ENCODE data around the gene CEP104. TPM values are rescaled to one million over a fixed set of nuclear protein-coding genes. Genes with fewer than 3 reads are reported as not detected.

CEP104 gene
- total RNA-seq, 1 donor from 2014 or later: 43.8 TPM

- TF ChIP-seq CTCF (IDR thresholded peaks at IDR 0.05; ENCODE audit: unreplicated experiment): no peak
- Mint-ChIP-seq H3K4me1 (ENCODE audit: low read depth) (peaks cover 5% of the 10 kb centered on the region), H3K4me3 (ENCODE audit: low read depth) (peak overlapping the region; percentile 35), H3K9me3 (ENCODE audit: low read depth) (no peaks in the 10 kb centered on the region), H3K27me3 (peaks cover 14% of the 10 kb centered on the region), H3K27ac (no peak overlapping the region), H3K36me3 (ENCODE audit: insufficient read depth) (no peaks in the 10 kb centered on the region)
- DNase-seq (ENCODE audit: low spot score, unreplicated experiment): no peak
These were observed 86.8 kb downstream of the CEP104 start for GRCh38 chr1:3770047-3770765.

DNA sequence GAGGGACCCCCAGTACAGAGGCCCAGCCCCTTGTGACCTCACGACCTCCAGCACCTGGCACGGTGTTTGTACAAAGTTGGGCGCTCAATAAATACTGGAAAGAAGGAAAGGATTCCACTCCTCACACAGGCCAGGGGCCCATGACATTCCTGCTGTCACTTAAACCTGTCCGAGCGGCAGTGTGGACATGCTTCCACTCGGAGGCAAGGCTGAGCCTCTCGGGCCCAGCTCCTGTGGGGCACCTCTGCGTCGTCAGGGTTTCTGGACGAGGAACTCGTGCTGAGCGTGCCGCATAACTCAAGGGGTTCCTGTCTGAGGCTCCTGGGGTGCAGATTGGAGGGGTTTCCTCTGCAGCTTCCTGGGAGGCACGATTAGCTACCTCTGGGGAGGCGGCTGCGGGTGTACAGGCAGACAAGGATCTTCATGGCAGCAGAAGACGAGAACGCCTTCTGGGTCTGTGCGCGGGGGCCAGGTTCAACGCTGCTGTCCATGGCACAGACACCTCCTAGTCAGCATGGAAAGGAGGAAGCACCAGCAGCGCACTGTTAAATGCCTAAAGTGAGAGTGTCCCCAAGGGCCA, 88.1 kb downstream of the CEP104 start:
- Mint-ChIP-seq H3K27me3 (peaks cover 20% of the 10 kb centered on the region), H3K4me3 (ENCODE audit: low read depth) (no peak overlapping the region), H3K27ac (no peak overlapping the region), H3K4me1 (ENCODE audit: low read depth) (peaks cover 5% of the 10 kb centered on the region), H3K9me3 (ENCODE audit: low read depth) (no peaks in the 10 kb centered on the region), H3K36me3 (ENCODE audit: insufficient read depth) (no peaks in the 10 kb centered on the region)
- no peak for TF ChIP-seq CTCF (IDR thresholded peaks at IDR 0.05; ENCODE audit: unreplicated experiment)
- DNase-seq (ENCODE audit: low spot score, unreplicated experiment): no peak

GRCh38 chr1:3767328-3767925, 89.6 kb downstream of the CEP104 start:
- Mint-ChIP-seq H3K4me3 (ENCODE audit: low read depth) (no peak overlapping the region), H3K27me3 (peaks cover 20% of the 10 kb centered on the region)

DNA sequence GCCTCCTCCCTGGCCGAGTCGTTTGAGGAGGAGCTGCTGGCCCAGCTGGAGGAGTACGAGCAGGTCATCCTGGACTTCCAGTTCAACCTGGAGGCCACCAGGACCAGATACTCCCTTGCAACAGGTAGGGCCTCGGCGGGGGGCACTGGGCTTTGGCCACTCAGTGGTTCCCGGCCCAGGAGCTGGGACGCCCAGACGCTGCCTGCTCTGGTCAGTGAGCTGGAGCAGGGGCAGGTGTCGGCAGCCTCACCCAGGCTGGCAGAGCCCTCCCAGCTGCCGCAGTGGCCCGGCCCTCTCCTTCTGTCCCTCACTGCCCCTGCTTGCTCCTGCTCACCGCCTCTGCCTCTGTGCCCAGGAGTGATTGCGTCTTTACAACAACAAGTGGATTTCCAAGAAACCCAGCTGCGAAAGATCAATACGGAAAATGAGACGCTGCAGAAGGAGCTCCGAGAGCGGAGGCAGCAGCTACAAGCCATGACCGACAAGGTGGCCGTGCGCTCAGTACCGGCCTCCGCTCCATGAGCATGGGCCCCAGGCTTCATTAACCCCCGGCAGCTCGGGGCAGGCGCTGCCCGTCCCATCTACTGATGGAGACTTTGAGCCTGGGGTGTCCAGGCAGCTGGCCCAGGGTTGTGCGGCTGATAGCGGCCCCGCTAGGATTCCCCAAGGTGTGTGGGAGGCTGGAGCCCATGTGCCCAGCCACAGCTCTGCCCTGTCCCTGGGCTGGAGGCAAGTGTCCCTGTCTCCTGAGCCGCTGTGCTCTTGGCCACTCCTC, 93.5 kb downstream of the CEP104 start:
- peaks cover 35% of the 10 kb centered on the region for H3K27me3 Mint-ChIP-seq
- TF ChIP-seq CTCF (IDR thresholded peaks at IDR 0.05; ENCODE audit: unreplicated experiment): no peak
- no peak for DNase-seq (ENCODE audit: low spot score, unreplicated experiment)
- peaks cover 4% of the 10 kb centered on the region for H3K4me1 Mint-ChIP-seq (ENCODE audit: low read depth)
- H3K36me3 Mint-ChIP-seq (ENCODE audit: insufficient read depth): no peaks in the 10 kb centered on the region
- H3K4me3 Mint-ChIP-seq (ENCODE audit: low read depth): no peak overlapping the region
- no peak overlapping the region for H3K27ac Mint-ChIP-seq
- peaks cover 5% of the 10 kb centered on the region for H3K9me3 Mint-ChIP-seq (ENCODE audit: low read depth)

More at GRCh38 chr1:3767328-3767925, 89.6 kb downstream of the CEP104 start:
- H3K27ac Mint-ChIP-seq: no peak overlapping the region
- H3K36me3 Mint-ChIP-seq (ENCODE audit: insufficient read depth): no peaks in the 10 kb centered on the region
- no peak for DNase-seq (ENCODE audit: low spot score, unreplicated experiment)
- no peak for TF ChIP-seq CTCF (IDR thresholded peaks at IDR 0.05; ENCODE audit: unreplicated experiment)
- H3K9me3 Mint-ChIP-seq (ENCODE audit: low read depth): no peaks in the 10 kb centered on the region
- H3K4me1 Mint-ChIP-seq (ENCODE audit: low read depth): peaks cover 5% of the 10 kb centered on the region

GRCh38 chr1:3762873-3763228, 94.2 kb downstream of the CEP104 start:
- no peak overlapping the region for H3K27ac Mint-ChIP-seq
- peaks cover 35% of the 10 kb centered on the region for H3K27me3 Mint-ChIP-seq
- H3K4me3 Mint-ChIP-seq (ENCODE audit: low read depth): no peak overlapping the region
- no peak for DNase-seq (ENCODE audit: low spot score, unreplicated experiment)
- TF ChIP-seq CTCF (IDR thresholded peaks at IDR 0.05; ENCODE audit: unreplicated experiment): no peak
- H3K36me3 Mint-ChIP-seq (ENCODE audit: insufficient read depth): no peaks in the 10 kb centered on the region
- H3K4me1 Mint-ChIP-seq (ENCODE audit: low read depth): peaks cover 4% of the 10 kb centered on the region
- peaks cover 5% of the 10 kb centered on the region for H3K9me3 Mint-ChIP-seq (ENCODE audit: low read depth)

Data from progenitor cell of endocrine pancreas (in vitro differentiated cells).